Neural cell (in vitro differentiated cells): ENCODE measurements around the gene PSMB3.
"Not testable (repeated sequence)": the region's sequence is repeated elsewhere in the genome, so short reads cannot be mapped to it uniquely, and the experiment has no call there.

Source experiments
- POLR2AphosphoS5 ChIP-seq: IDR thresholded peaks from 2 replicates; pipeline ENCODE4 v1.6.1; 2012
- TF ChIP-seq, protein P1 (sequence below): fragments of 450-650 bp; IDR thresholded peaks from 2 replicates; pipeline ENCODE4 v1.5.1; 2014; ENCODE audit warnings: antibody characterized with exemption, mild to moderate bottlenecking, moderate library complexity; ENCODE audit not compliant: poor library complexity, severe bottlenecking

DNA sequence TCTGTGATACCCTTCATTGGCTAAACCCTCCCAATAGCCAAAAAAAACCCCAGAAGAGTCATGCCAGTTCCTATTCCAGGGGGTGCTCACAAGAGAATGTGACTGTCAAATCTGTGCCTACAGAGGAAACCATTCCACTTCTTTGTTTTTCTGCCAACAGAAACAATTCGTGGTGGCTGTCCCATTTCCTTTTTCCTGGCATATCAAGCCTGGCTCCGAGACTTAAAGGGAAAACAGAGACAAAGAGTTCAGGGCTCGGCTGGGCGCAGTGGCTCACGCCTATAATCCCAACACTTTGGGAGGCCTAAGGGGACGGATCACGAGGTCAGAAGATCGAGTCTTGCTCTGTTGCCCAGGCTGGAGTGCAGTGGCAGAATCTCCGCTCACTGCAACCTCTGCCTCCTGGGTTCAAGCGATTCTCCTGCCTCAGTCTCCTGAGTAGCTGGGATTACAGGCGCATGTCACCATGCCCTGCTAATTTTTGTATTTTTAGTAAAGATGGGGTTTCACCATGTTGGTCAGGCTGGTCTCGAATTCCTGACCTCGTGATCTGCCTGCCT, 37.7 kb downstream of the PSMB3 start:
- TF ChIP-seq, protein P1, sequence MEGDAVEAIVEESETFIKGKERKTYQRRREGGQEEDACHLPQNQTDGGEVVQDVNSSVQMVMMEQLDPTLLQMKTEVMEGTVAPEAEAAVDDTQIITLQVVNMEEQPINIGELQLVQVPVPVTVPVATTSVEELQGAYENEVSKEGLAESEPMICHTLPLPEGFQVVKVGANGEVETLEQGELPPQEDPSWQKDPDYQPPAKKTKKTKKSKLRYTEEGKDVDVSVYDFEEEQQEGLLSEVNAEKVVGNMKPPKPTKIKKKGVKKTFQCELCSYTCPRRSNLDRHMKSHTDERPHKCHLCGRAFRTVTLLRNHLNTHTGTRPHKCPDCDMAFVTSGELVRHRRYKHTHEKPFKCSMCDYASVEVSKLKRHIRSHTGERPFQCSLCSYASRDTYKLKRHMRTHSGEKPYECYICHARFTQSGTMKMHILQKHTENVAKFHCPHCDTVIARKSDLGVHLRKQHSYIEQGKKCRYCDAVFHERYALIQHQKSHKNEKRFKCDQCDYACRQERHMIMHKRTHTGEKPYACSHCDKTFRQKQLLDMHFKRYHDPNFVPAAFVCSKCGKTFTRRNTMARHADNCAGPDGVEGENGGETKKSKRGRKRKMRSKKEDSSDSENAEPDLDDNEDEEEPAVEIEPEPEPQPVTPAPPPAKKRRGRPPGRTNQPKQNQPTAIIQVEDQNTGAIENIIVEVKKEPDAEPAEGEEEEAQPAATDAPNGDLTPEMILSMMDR: not testable (repeated sequence)
- TF ChIP-seq POLR2AphosphoS5: not testable (repeated sequence)
